IMR-90 (cell line): ENCODE results near the gene NEURL4. TPM values are rescaled to one million over a fixed set of nuclear protein-coding genes. Genes with fewer than 3 reads are reported as not detected.

Source experiments
- ATAC-seq: fragments of 200-7000 bp; cut with Tn5 transposase; 2 replicates; pipeline ENCODE4 v1.9.1; 2020; ENCODE audit warnings: low read depth, mild to moderate bottlenecking, moderate library complexity
- BruUV-seq: library from RNA; stranded (reverse); fragments of 400-500 nt; replicated peaks from 2 replicates; lab custom pipeline; 2021; lab: Mats Ljungman, UMichigan
- CTCF ChIA-PET: fragments of 300-600 bp; formaldehyde crosslinking; extraction: SDS; loops from one replicate; lab custom pipeline; 2021; ENCODE audit warnings: antibody characterized with exemption; lab: Yijun Ruan, JAX
- POLR2A ChIA-PET: fragments of 300-600 bp; sonication (Branson Sonifier 250); formaldehyde crosslinking; loops from one replicate; lab custom pipeline; 2022; ENCODE audit warnings: antibody characterized with exemption; ENCODE audit not compliant: unreplicated experiment; lab: Charles Lee
- DNase-seq: peaks from one replicate; pipeline ENCODE4 v3.0.0; 2013
- H2AFZ ChIP-seq: replicated peaks from 2 replicates; pipeline ENCODE3; 2013; ENCODE audit warnings: low read length, mild to moderate bottlenecking; ENCODE audit not compliant: poor library complexity
- H2AK5ac ChIP-seq: 2 replicates; pipeline ENCODE4 v1.6.1; 2013; ENCODE audit warnings: low read depth, low read length, inconsistent platforms
- H2AK9ac ChIP-seq: replicated peaks from 2 replicates; pipeline ENCODE3; 2013; ENCODE audit warnings: mild to moderate bottlenecking, low read depth, low read length, moderate library complexity; ENCODE audit not compliant: poor library complexity
- H2BK120ac ChIP-seq: 2 replicates; pipeline ENCODE4 v1.6.1; 2013; ENCODE audit warnings: low read depth, low read length, inconsistent platforms
- H2BK15ac ChIP-seq: 3 replicates; pipeline ENCODE4 v1.6.1; 2013; ENCODE audit warnings: low read depth, low read length, inconsistent platforms
- H2BK20ac ChIP-seq: 2 replicates; pipeline ENCODE4 v1.6.1; 2013; ENCODE audit warnings: low read depth, mild to moderate bottlenecking, inconsistent platforms, low read length, moderate library complexity
- H2BK5ac ChIP-seq: 2 replicates; pipeline ENCODE4 v1.6.1; 2013; ENCODE audit warnings: mild to moderate bottlenecking, low read depth, low read length, inconsistent platforms; ENCODE audit not compliant: poor library complexity, severe bottlenecking
- H3K14ac ChIP-seq: replicated peaks from 2 replicates; pipeline ENCODE4 v1.6.1; 2013; ENCODE audit warnings: low read depth, low read length, inconsistent platforms
- H3K18ac ChIP-seq: 2 replicates; pipeline ENCODE4 v1.6.1; 2013; ENCODE audit warnings: low read depth, low read length, control low read depth
- H3K23ac ChIP-seq: 2 replicates; pipeline ENCODE4 v1.6.1; 2013; ENCODE audit warnings: low read depth, low read length, inconsistent platforms
- H3K27ac ChIP-seq: 2 replicates; pipeline ENCODE4 v1.5.1; 2013; ENCODE audit warnings: mild to moderate bottlenecking, control low read depth, low read length; ENCODE audit not compliant: insufficient read depth
- H3K27me3 ChIP-seq: 2 replicates; pipeline ENCODE4 v1.6.1; 2013; ENCODE audit warnings: low read length; ENCODE audit not compliant: control insufficient read depth, insufficient read depth
- H3K36me3 ChIP-seq: 2 replicates; pipeline ENCODE4 v1.6.1; 2013; ENCODE audit warnings: low read length, mixed read lengths; ENCODE audit not compliant: control insufficient read depth, insufficient read depth
- H3K4ac ChIP-seq: 2 replicates; pipeline ENCODE4 v1.6.1; 2013; ENCODE audit warnings: low read depth, low read length, inconsistent platforms
- H3K4me1 ChIP-seq: 2 replicates; pipeline ENCODE4 v1.6.1; 2013; ENCODE audit warnings: low read length, mixed read lengths; ENCODE audit not compliant: control insufficient read depth, insufficient read depth
- H3K4me2 ChIP-seq: 2 replicates; pipeline ENCODE4 v1.6.1; 2013; ENCODE audit warnings: low read depth, mild to moderate bottlenecking, control low read depth, low read length, moderate library complexity
- H3K4me3 ChIP-seq: 2 replicates; pipeline ENCODE4 v1.5.1; 2013; ENCODE audit warnings: low read depth, mild to moderate bottlenecking, control low read depth, low read length, moderate library complexity; ENCODE audit not compliant: insufficient read depth
- H3K56ac ChIP-seq: 2 replicates; pipeline ENCODE4 v1.6.1; 2013; ENCODE audit warnings: low read length, inconsistent platforms; ENCODE audit not compliant: insufficient read depth; ENCODE audit errors: extremely low read depth
- H3K79me1 ChIP-seq, 2 experiments: 2 replicates each; pipeline ENCODE4 v1.6.1; 2013; ENCODE audit warnings: low read length in 2 of 2, inconsistent platforms in 1 of 2, low read depth in 1 of 2
- H3K9ac ChIP-seq: 2 replicates; pipeline ENCODE4 v1.6.1; 2013; ENCODE audit warnings: low read depth, low read length, control low read depth
- H3K9me1 ChIP-seq: 2 replicates; pipeline ENCODE4 v1.6.1; 2013; ENCODE audit warnings: low read length, inconsistent platforms; ENCODE audit not compliant: insufficient read depth
- H3K9me3 ChIP-seq: 2 replicates; pipeline ENCODE4 v1.6.1; 2013; ENCODE audit warnings: low read length; ENCODE audit not compliant: control insufficient read depth, insufficient read depth
- H4K20me1 ChIP-seq: 2 replicates; pipeline ENCODE4 v1.6.1; 2013; ENCODE audit warnings: low read length, inconsistent platforms; ENCODE audit not compliant: insufficient read depth
- H4K5ac ChIP-seq: 2 replicates; pipeline ENCODE4 v1.6.1; 2013; ENCODE audit warnings: mild to moderate bottlenecking, low read depth, low read length, control low read depth
- H4K8ac ChIP-seq, 2 experiments: 2 replicates each; pipeline ENCODE4 v1.6.1; 2013; ENCODE audit warnings: low read depth in 2 of 2, low read length in 2 of 2, control low read depth in 1 of 2, inconsistent platforms in 1 of 2
- H4K91ac ChIP-seq: 2 replicates; pipeline ENCODE4 v1.6.1; 2013; ENCODE audit warnings: low read depth, low read length, inconsistent platforms; ENCODE audit not compliant: insufficient read depth
- CEBPB ChIP-seq: IDR thresholded peaks from 2 replicates; pipeline ENCODE4 v1.6.1; 2012; ENCODE audit warnings: low read depth, low read length, improper control_type of control experiment
- CHD1 ChIP-seq: IDR thresholded peaks from 2 replicates; pipeline ENCODE4 v1.6.1; 2012; ENCODE audit warnings: low read depth, low read length, improper control_type of control experiment
- FOS ChIP-seq: fragments of 150-350 bp; IDR thresholded peaks from 2 replicates; pipeline ENCODE4 v1.6.1; 2016; ENCODE audit warnings: low read depth, low read length
- MAFK ChIP-seq: IDR thresholded peaks from 2 replicates; pipeline ENCODE4 v1.6.1; 2012; ENCODE audit warnings: low read depth, low read length, improper control_type of control experiment
- MAZ ChIP-seq: IDR thresholded peaks from 2 replicates; pipeline ENCODE4 v1.6.1; 2012; ENCODE audit warnings: low read depth, mild to moderate bottlenecking, low read length, improper control_type of control experiment, moderate library complexity, borderline replicate concordance
- MXI1 ChIP-seq: IDR thresholded peaks from 2 replicates; pipeline ENCODE4 v1.6.1; 2012; ENCODE audit warnings: low read depth, mild to moderate bottlenecking, low read length, moderate library complexity, borderline replicate concordance
- SMC3 ChIP-seq: fragments of 150-350 bp; IDR thresholded peaks from 2 replicates; pipeline ENCODE4 v1.6.1; 2016; ENCODE audit warnings: low read depth, mild to moderate bottlenecking, antibody characterized with exemption, low read length, moderate library complexity
- WGBS, 2 experiments: methylation state at CpG; one replicate each; pipeline versions ENCODE4 v1.1.5 to v1.1.7; 2013; ENCODE audit warnings: missing lambda C conversion rate in 2 of 2; ENCODE audit not compliant: insufficient read length in 1 of 2; ENCODE audit errors: extremely low coverage in 2 of 2; 5-methylcytosine and 5-hydroxymethylcytosine counted together
- dilution Hi-C: fragments of 300-500 bp; cut with HindIII; formaldehyde crosslinking; loops from one replicate; pipeline ENCODE4 v1.14.3; 2018; ENCODE audit warnings: low sequenced_read_pairs; ENCODE audit not compliant: unreplicated experiment
- in situ Hi-C: fragments of 300-500 bp; cut with MboI; formaldehyde crosslinking; loops from 3 replicates; pipeline ENCODE4 v1.14.3; 2019; ENCODE audit warnings: low sequenced_read_pairs, inconsistent platforms, mixed read lengths
- intact Hi-C: fragments of 100-400 bp; cut with micrococcal nuclease; formaldehyde crosslinking; loops from 2 replicates; pipeline ENCODE4 v1.10.0; 2022
- polyA plus RNA-seq, 3 experiments: library from polyadenylated mRNA; depleted of rRNA; stranded (reverse); fragments of >200 nt; gene quantifications; 2 replicates each; pipeline ENCODE4 v1.2.3, GENCODE V29; 2012; ENCODE audit warnings: low replicate concordance in 1 of 3
- total RNA-seq: library from RNA; depleted of rRNA; stranded (reverse); fragments of >200 nt; gene quantifications from 2 replicates; pipeline ENCODE4 v1.2.3, GENCODE V29; 2012
- TF ChIP-seq, protein P1 (sequence below): conservative IDR thresholded peaks from 2 replicates; pipeline ENCODE4 v1.5.1; 2012; ENCODE audit warnings: mild to moderate bottlenecking, low read depth, low read length, improper control_type of control experiment
- TF ChIP-seq, protein P2 (sequence below): fragments of 150-350 bp; IDR thresholded peaks from 2 replicates; pipeline ENCODE4 v1.6.1; 2016; ENCODE audit warnings: low read depth, mild to moderate bottlenecking, low read length, moderate library complexity, borderline replicate concordance

The NEURL4 gene
- total and polyA plus RNA-seq, 2 of the 4 experiments (the other 2 are of a cell fraction): 8.4 to 23.3 TPM

DNA sequence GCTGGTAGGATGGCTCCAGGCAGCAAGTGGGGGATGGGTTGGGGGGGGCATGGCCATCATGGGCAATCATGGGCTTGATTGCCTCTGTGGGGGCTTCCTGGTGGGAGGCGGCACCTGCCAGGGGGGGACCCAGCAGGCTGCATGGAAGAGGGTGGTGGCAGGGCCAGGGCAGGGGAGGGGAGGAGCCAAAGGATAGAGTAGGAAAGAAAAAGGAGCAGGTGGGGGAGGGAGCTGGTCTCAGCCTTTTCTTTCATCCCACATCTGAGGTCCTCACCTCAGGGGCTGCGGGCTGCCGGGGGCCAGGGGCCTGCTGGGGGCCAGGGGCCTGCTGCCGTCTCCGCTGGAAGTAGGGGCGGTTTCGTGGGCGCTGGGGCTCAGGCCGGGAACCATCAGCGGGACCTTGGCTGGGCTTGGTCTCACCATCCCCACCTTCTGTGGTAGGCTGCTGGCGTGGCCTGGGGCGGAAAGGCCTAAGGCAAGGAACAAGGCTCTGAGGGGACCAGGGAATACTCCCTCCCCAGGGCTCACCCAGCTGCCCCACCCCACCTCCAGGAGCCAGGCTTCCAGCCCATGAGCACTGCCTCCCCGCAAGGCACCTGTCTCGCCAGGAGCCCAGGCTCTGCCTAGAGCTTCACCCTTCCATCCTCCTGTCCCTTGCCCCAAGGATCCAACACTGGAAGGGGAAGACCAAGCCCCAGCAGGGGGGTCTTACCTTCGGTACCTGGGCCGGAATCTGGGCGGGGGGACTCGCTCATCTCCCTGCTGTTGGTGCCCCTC lies 39.7 kb downstream of the NEURL4 start:
- Histone ChIP-seq H3K56ac (no peak overlapping the region), H4K5ac (no peak overlapping the region), H4K91ac (no peak overlapping the region), H3K4ac (no peak overlapping the region), H3K9ac (no peak overlapping the region), H4K8ac (no peak overlapping the region), H3K4me2 (no peak overlapping the region), H2BK20ac (no peak overlapping the region), H2AK9ac (no peak overlapping the region), H2BK5ac (no peak overlapping the region), H3K4me3 (no peak overlapping the region), H3K36me3 (no peaks in the 10 kb centered on the region), H3K14ac (no peak overlapping the region), H3K23ac (no peak overlapping the region), H4K20me1 (0 out of 2 replicates have a peak, but pooled peaks cover 3% of the 10 kb centered on the region), H3K18ac (no peak overlapping the region), H2BK120ac (no peak overlapping the region), H3K27me3 (peaks cover 76% of the 10 kb centered on the region), H2BK15ac (no peak overlapping the region), H3K9me1 (no peaks in the 10 kb centered on the region), H3K4me1 (no peaks in the 10 kb centered on the region), H3K27ac (no peak overlapping the region), H3K79me1 (no peaks in the 10 kb centered on the region), H2AFZ (no peak overlapping the region), H3K9me3 (no peaks in the 10 kb centered on the region; the same call in 1 of the 2 replicates), H2AK5ac (no peak overlapping the region)
- no peak for DNase-seq
- 80% methylated on average over 1 of the region's 18 CpGs; no CpG with 5 or more reads in 1 of the 2 experiments for WGBS, 2 experiments
- POLR2A ChIA-PET: no interaction called here
- dilution Hi-C loops (no loop called here), in situ Hi-C loops (no loop called here), intact Hi-C loops (no loop called here)
- ATAC-seq: no peak
- no peak for TF ChIP-seq CHD1
- TF ChIP-seq MAFK: no peak
- TF ChIP-seq, protein P1, sequence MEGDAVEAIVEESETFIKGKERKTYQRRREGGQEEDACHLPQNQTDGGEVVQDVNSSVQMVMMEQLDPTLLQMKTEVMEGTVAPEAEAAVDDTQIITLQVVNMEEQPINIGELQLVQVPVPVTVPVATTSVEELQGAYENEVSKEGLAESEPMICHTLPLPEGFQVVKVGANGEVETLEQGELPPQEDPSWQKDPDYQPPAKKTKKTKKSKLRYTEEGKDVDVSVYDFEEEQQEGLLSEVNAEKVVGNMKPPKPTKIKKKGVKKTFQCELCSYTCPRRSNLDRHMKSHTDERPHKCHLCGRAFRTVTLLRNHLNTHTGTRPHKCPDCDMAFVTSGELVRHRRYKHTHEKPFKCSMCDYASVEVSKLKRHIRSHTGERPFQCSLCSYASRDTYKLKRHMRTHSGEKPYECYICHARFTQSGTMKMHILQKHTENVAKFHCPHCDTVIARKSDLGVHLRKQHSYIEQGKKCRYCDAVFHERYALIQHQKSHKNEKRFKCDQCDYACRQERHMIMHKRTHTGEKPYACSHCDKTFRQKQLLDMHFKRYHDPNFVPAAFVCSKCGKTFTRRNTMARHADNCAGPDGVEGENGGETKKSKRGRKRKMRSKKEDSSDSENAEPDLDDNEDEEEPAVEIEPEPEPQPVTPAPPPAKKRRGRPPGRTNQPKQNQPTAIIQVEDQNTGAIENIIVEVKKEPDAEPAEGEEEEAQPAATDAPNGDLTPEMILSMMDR: no peak
- no peak for TF ChIP-seq MXI1
- no peak for TF ChIP-seq SMC3
- no peak for TF ChIP-seq FOS
- no peak for TF ChIP-seq CEBPB
- TF ChIP-seq, protein P2, sequence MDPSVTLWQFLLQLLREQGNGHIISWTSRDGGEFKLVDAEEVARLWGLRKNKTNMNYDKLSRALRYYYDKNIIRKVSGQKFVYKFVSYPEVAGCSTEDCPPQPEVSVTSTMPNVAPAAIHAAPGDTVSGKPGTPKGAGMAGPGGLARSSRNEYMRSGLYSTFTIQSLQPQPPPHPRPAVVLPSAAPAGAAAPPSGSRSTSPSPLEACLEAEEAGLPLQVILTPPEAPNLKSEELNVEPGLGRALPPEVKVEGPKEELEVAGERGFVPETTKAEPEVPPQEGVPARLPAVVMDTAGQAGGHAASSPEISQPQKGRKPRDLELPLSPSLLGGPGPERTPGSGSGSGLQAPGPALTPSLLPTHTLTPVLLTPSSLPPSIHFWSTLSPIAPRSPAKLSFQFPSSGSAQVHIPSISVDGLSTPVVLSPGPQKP: no peak
- no peak for TF ChIP-seq MAZ
- no TSS peak for BruUV-seq
- CTCF ChIA-PET: no interaction called here
